22Rv1 (cell line): Measurements from ENCODE around the gene KCNIP3.

Experiments
- ZFX ChIP-seq: fragments of 450-650 bp; IDR thresholded peaks from 2 replicates; pipeline ENCODE4 v1.6.1; 2017; ENCODE audit warnings: antibody characterized with exemption, borderline replicate concordance
- TF ChIP-seq, protein P1 (sequence below): fragments of 450-650 bp; IDR thresholded peaks from 2 replicates; pipeline ENCODE4 v1.5.1; 2017; ENCODE audit warnings: mild to moderate bottlenecking

GRCh38 chr2:95275151-95275515 is 22.0 kb upstream of the KCNIP3 start:
- TF ChIP-seq, protein P1, sequence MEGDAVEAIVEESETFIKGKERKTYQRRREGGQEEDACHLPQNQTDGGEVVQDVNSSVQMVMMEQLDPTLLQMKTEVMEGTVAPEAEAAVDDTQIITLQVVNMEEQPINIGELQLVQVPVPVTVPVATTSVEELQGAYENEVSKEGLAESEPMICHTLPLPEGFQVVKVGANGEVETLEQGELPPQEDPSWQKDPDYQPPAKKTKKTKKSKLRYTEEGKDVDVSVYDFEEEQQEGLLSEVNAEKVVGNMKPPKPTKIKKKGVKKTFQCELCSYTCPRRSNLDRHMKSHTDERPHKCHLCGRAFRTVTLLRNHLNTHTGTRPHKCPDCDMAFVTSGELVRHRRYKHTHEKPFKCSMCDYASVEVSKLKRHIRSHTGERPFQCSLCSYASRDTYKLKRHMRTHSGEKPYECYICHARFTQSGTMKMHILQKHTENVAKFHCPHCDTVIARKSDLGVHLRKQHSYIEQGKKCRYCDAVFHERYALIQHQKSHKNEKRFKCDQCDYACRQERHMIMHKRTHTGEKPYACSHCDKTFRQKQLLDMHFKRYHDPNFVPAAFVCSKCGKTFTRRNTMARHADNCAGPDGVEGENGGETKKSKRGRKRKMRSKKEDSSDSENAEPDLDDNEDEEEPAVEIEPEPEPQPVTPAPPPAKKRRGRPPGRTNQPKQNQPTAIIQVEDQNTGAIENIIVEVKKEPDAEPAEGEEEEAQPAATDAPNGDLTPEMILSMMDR = no peak
- no peak for TF ChIP-seq ZFX
